K562 (cell line): Measurements from ENCODE around the gene PJA1. TPM values are rescaled to one million over a fixed set of nuclear protein-coding genes. Genes with fewer than 3 reads are reported as not detected.

Source experiments
- ATAC-seq: fragments of 200-7000 bp; cut with Tn5 transposase; 3 replicates; pipeline ENCODE4 v1.9.1; 2020; ENCODE audit warnings: moderate library complexity
- BruUV-seq: library from RNA; stranded (reverse); fragments of 400-500 nt; replicated peaks from 2 replicates; lab custom pipeline; 2021; lab: Mats Ljungman, UMichigan
- CTCF ChIA-PET: fragments of 300-600 bp; formaldehyde crosslinking; extraction: SDS; loops from one replicate; lab custom pipeline; 2021; ENCODE audit warnings: low intra/inter-chr PET ratio; lab: Yijun Ruan, JAX
- POLR2A ChIA-PET: fragments of 300-600, 350-650 bp; sonication (Branson Sonifier 250); formaldehyde crosslinking; extraction: SDS; loops from one replicate; lab custom pipeline; 2021; ENCODE audit warnings: antibody characterized with exemption, inconsistent platforms; lab: Yijun Ruan, JAX
- DNase-seq, 4 experiments: peaks; one replicate each; pipeline versions ENCODE4 v3.0.0 to v3.0.0-alpha.2; 2011 to 2018; ENCODE audit warnings: low spot score in 3 of 4, mixed read lengths in 3 of 4; ENCODE audit errors: extremely low read depth in 1 of 4
- FAIRE-seq: peaks from 2 replicates; lab custom pipeline; 2011; peaks lifted over from hg19 to GRCh38; lab: Jason Lieb, UNC
- H2AFZ ChIP-seq: 2 replicates; pipeline ENCODE4 v1.6.0; 2011; ENCODE audit warnings: low read depth, low read length, control low read depth, inconsistent platforms
- H3K27ac ChIP-seq: fragments of 200-600 bp; 3 replicates; pipeline ENCODE4 v1.8.0; 2011; ENCODE audit warnings: low read depth, mild to moderate bottlenecking, control low read depth, inconsistent platforms, low read length, moderate library complexity, mixed read lengths; ENCODE audit errors: extremely low read depth
- H3K27me3 ChIP-seq, 2 experiments: fragments of 300-600 bp in 1 of 2; 2 replicates in 1 of 2; 3 replicates in 1 of 2; pipeline versions ENCODE4 v1.6.0 to v1.8.0; 2011; ENCODE audit warnings: inconsistent platforms in 2 of 2, low read length in 2 of 2, mild to moderate bottlenecking in 1 of 2, mixed read lengths in 1 of 2, moderate library complexity in 1 of 2; ENCODE audit not compliant: control insufficient read depth in 2 of 2, insufficient read depth in 2 of 2
- H3K36me3 ChIP-seq: fragments of 300-600 bp; 3 replicates; pipeline ENCODE4 v1.8.0; 2011; ENCODE audit warnings: mild to moderate bottlenecking, low read length, inconsistent platforms; ENCODE audit not compliant: control insufficient read depth, insufficient read depth
- H3K4me1 ChIP-seq, 2 experiments: fragments of 200-600 bp in 1 of 2; replicated peaks in 1 of 2; 2 replicates in 1 of 2; 3 replicates in 1 of 2; pipeline versions ENCODE4 v1.5.1 to v1.8.0; 2011; ENCODE audit warnings: inconsistent platforms in 2 of 2, low read length in 2 of 2, mild to moderate bottlenecking in 1 of 2, mixed read lengths in 1 of 2, moderate library complexity in 1 of 2; ENCODE audit not compliant: control insufficient read depth in 2 of 2, insufficient read depth in 2 of 2
- H3K4me2 ChIP-seq: 2 replicates; pipeline ENCODE4 v1.6.1; 2011; ENCODE audit warnings: low read length, control low read depth, inconsistent platforms, mixed read lengths; ENCODE audit not compliant: insufficient read depth
- H3K4me3 ChIP-seq: fragments of 200-600 bp; sonication (generic), shearing (Covaris generic); 2 replicates; pipeline ENCODE4 v1.5.1; 2016; ENCODE audit warnings: control low read depth, inconsistent platforms
- H3K79me2 ChIP-seq: fragments of 200-600 bp; 3 replicates; pipeline ENCODE4 v1.8.0; 2011; ENCODE audit warnings: low read length, inconsistent platforms; ENCODE audit not compliant: control insufficient read depth, insufficient read depth
- H3K9ac ChIP-seq, 2 experiments: 2 replicates each; pipeline versions ENCODE4 v1.6.0 to v1.6.1; 2011; ENCODE audit warnings: low read depth in 2 of 2, low read length in 2 of 2, control low read depth in 1 of 2, inconsistent platforms in 1 of 2, mild to moderate bottlenecking in 1 of 2, mixed read lengths in 1 of 2; ENCODE audit not compliant: insufficient read depth in 1 of 2
- H3K9me1 ChIP-seq: one replicate; pipeline ENCODE4 v1.6.0; 2011; ENCODE audit warnings: inconsistent platforms, mild to moderate bottlenecking, low read length, moderate library complexity; ENCODE audit not compliant: control insufficient read depth, insufficient read depth
- H3K9me3 ChIP-seq: replicated peaks from 2 replicates; pipeline ENCODE4 v1.5.1; 2011; ENCODE audit warnings: low read depth, low read length, inconsistent platforms; ENCODE audit not compliant: control insufficient read depth, insufficient read depth
- H4K20me1 ChIP-seq: replicated peaks from 2 replicates; pipeline ENCODE4 v1.6.1; 2011; ENCODE audit warnings: low read length, inconsistent platforms, mixed read lengths; ENCODE audit not compliant: control insufficient read depth, insufficient read depth
- BRD4 ChIP-seq: fragments of 200-600 bp; sonication (generic); IDR thresholded peaks from 2 replicates; pipeline ENCODE4 v1.6.1; 2017; ENCODE audit warnings: inconsistent platforms
- DIDO1 ChIP-seq: fragments of 450-650 bp; IDR thresholded peaks from 2 replicates; pipeline ENCODE4 v1.6.1; 2016; ENCODE audit warnings: low read depth, missing biosample characterization, missing genetic modification characterization
- LEF1 ChIP-seq: fragments of 450-650 bp; IDR thresholded peaks from 2 replicates; pipeline ENCODE4 v1.6.1; 2016; ENCODE audit warnings: mild to moderate bottlenecking
- MCM3 ChIP-seq: fragments of 450-650 bp; IDR thresholded peaks from 2 replicates; pipeline ENCODE4 v1.6.1; 2016
- NFYB ChIP-seq: IDR thresholded peaks from 2 replicates; pipeline ENCODE4 v1.6.1; 2011; ENCODE audit warnings: mild to moderate bottlenecking, moderate library complexity; ENCODE audit not compliant: insufficient read length; ENCODE audit errors: extremely low read depth
- ZNF165 ChIP-seq: fragments of 250-450 bp; sonication (Bioruptor Pico); IDR thresholded peaks from 2 replicates; pipeline ENCODE4 v1.4.0; 2020; ENCODE audit warnings: borderline replicate concordance
- WGBS: fragments of 100-300 bp; shearing (Covaris generic); methylation state at CpG from one replicate; pipeline ENCODE4 v1.1.6; 2016; ENCODE audit warnings: low coverage, mixed read lengths; ENCODE audit not compliant: insufficient coverage; ENCODE audit errors: missing lambda C conversion rate; 5-methylcytosine and 5-hydroxymethylcytosine counted together
- in situ Hi-C: fragments of 300-500 bp; cut with MboI; formaldehyde crosslinking; loops from 4 replicates; pipeline ENCODE4 v1.15.0; 2018; ENCODE audit warnings: inconsistent platforms, mixed read lengths
- intact Hi-C: fragments of 100-400 bp; cut with micrococcal nuclease; formaldehyde crosslinking; loops from 2 replicates; pipeline ENCODE4 v1.14.2; 2022
- polyA plus RNA-seq, 8 experiments: library from polyadenylated mRNA; depleted of rRNA in 4 of 8; stranded (reverse) in 5 of 8; unstranded in 3 of 8; fragments of >200 nt; fragmentation: Nextera tagmentation in 2 of 8; fragmentation: Illumina TruSeq in 1 of 8; extraction: Ambion mirVana in 2 of 8; extraction: Trizol in 1 of 8; gene quantifications; 2 replicates each; pipeline versions ENCODE4 v1.2.1 to v1.2.3, GENCODE V29; 2011 to 2014; ENCODE audit warnings: inconsistent platforms in 1 of 8, missing spikeins in 1 of 8
- total RNA-seq, 7 experiments: library from RNA; depleted of rRNA in 6 of 7; stranded (reverse); fragments of >200 nt in 6 of 7; fragmentation: Illumina TruSeq in 2 of 7; extraction: Trizol in 2 of 7; gene quantifications; 2 replicates each; pipeline versions ENCODE4 v1.2.1 to v1.2.3, GENCODE V29; 2011 to 2021; ENCODE audit warnings: low replicate concordance in 1 of 7

Gene PJA1
- total and polyA plus RNA-seq, 9 of the 15 experiments (the other 6 are each of a cell fraction or from before 2014, with no cell fraction given) = 1.6 to 6.0 (median 4.0) TPM

- DNase-seq (no peak), ATAC-seq (no peak), FAIRE-seq (no peak)
- no peak overlapping the region for H3K27ac ChIP-seq
- TF ChIP-seq LEF1 (no peak), NFYB (no peak)
- no TSS peak for BruUV-seq
- in situ Hi-C loops = no loop called here
- H3K4me3 ChIP-seq = no peak overlapping the region
- H2AFZ ChIP-seq = no peak overlapping the region
- no peaks in the 10 kb centered on the region for H3K9me1 ChIP-seq
- no peaks in the 10 kb centered on the region for H3K9me3 ChIP-seq
- H3K79me2 ChIP-seq = no peaks in the 10 kb centered on the region
- CTCF ChIA-PET = no interaction called here
- no peaks in the 10 kb centered on the region for H3K36me3 ChIP-seq
- intact Hi-C loops = no loop called here
- no peak overlapping the region for H3K4me2 ChIP-seq
- 0 out of 2 replicates have a peak, but pooled peaks cover 2% of the 10 kb centered on the region for H4K20me1 ChIP-seq
- H3K27me3 ChIP-seq = no peaks in the 10 kb centered on the region
- H3K9ac ChIP-seq = no peak overlapping the region
- POLR2A ChIA-PET = interaction anchor here (0.6 kb wide), 2 partner anchors 14 to 317 kb away, joined by 3 read pairs; no protein-coding TSS in a partner anchor
- H3K4me1 ChIP-seq = no peaks in the 10 kb centered on the region
- 0% methylated on average over 2 of the region's 2 CpGs for WGBS
Observed at GRCh38 chrX:69192603-69193002, 27.4 kb upstream of the PJA1 start.

GRCh38 chrX:69189576-69190371 is 24.5 kb upstream of the PJA1 start:
- intact Hi-C loops (no loop called here), in situ Hi-C loops (no loop called here)
- BruUV-seq = no TSS peak
- FAIRE-seq (no peak), ATAC-seq (no peak), DNase-seq (no peak)
- H3K27me3 ChIP-seq = peaks cover 0 to 3% of the 10 kb centered on the region in 2 experiments; a peak in 1 of 5 replicates
- no peak overlapping the region for H3K9ac ChIP-seq
- no peaks in the 10 kb centered on the region for H3K36me3 ChIP-seq
- no peaks in the 10 kb centered on the region for H3K4me1 ChIP-seq
- no peak overlapping the region for H3K4me2 ChIP-seq
- no peak overlapping the region for H3K4me3 ChIP-seq
- ChIA-PET POLR2A (interaction anchor here (0.5 kb wide), 1 partner anchor 66 kb away, joined by 3 read pairs; no protein-coding TSS in a partner anchor), CTCF (no interaction called here)
- H3K9me1 ChIP-seq = no peaks in the 10 kb centered on the region
- 0 out of 2 replicates have a peak, but pooled peaks cover 2% of the 10 kb centered on the region for H4K20me1 ChIP-seq
- WGBS = 0% methylated on average over 2 of the region's 9 CpGs
- TF ChIP-seq BRD4 (no peak), MCM3 (no peak), DIDO1 (tag) (no peak), ZNF165 (CRISPR knock-in tag) (no peak)
- no peaks in the 10 kb centered on the region for H3K9me3 ChIP-seq
- no peak overlapping the region for H2AFZ ChIP-seq
- no peaks in the 10 kb centered on the region for H3K79me2 ChIP-seq
- H3K27ac ChIP-seq = no peak overlapping the region
